Measurements from ENCODE around the gene SLC24A3. TPM values are rescaled to one million over a fixed set of nuclear protein-coding genes. Genes with fewer than 3 reads are reported as not detected.

Gene SLC24A3
- total RNA-seq, 1 experiment from 2014 or later, result not detected

DNA sequence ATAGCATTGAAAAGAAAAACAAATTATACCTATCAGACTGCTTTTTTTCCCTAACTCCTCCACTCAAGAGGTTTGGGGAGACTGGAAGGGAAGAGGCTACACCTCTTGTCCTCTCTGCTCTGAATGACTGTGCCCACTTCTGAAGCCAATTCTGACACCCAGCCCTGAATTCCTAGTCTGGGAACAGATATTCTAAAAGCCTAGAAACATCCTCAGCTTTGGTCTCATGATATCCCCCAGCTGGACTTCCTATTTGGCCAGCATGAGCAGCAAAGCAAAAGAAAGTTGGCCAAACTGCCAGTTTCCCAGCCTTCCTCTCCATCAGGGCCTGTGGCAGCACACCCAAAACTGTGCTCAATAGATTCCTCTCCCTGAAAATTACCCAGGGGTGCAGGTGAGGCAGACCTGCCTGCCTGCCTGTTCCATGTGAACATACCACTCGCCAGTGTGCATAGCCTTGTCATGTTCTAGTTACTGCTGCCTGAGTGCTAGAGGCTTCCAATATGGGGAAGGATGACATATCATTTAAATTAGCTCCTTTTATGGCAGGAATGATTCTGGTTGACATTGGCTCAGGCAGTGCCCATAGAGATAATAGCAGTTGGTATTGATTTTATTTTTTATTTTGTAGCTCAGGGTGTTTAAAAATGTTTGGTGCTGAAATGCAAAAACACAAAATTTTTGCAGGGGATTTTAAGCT, 393.5 kb downstream of the SLC24A3 start:
- Histone ChIP-seq H3K36me3 (ENCODE audit: control insufficient read depth, insufficient read depth, low read length) (no peaks in the 10 kb centered on the region), H3K4me3 (ENCODE audit: low read depth in 2 of 2, low read length in 2 of 2) (no peak overlapping the region), H3K27me3 (ENCODE audit: control insufficient read depth, insufficient read depth, low read length) (no peaks in the 10 kb centered on the region; the same call in 1 of the 2 replicates), H3K9me3 (ENCODE audit: control insufficient read depth, insufficient read depth, low read depth, low read length) (no peaks in the 10 kb centered on the region), H3K4me1 (ENCODE audit: control insufficient read depth, insufficient read depth, low read length) (no peaks in the 10 kb centered on the region), H3K27ac (ENCODE audit: low read length) (no peak overlapping the region)
- TF ChIP-seq TCF7L2 (IDR thresholded peaks at IDR 0.05; ENCODE audit: low read depth, low read length) (no peak), POLR2AphosphoS5 (IDR thresholded peaks at IDR 0.05; ENCODE audit: low read depth, low read length) (no peak), SIN3A (IDR thresholded peaks at IDR 0.05; ENCODE audit: borderline replicate concordance, insufficient read depth, low read depth, low read length) (no peak)
- TF ChIP-seq, protein P1, sequence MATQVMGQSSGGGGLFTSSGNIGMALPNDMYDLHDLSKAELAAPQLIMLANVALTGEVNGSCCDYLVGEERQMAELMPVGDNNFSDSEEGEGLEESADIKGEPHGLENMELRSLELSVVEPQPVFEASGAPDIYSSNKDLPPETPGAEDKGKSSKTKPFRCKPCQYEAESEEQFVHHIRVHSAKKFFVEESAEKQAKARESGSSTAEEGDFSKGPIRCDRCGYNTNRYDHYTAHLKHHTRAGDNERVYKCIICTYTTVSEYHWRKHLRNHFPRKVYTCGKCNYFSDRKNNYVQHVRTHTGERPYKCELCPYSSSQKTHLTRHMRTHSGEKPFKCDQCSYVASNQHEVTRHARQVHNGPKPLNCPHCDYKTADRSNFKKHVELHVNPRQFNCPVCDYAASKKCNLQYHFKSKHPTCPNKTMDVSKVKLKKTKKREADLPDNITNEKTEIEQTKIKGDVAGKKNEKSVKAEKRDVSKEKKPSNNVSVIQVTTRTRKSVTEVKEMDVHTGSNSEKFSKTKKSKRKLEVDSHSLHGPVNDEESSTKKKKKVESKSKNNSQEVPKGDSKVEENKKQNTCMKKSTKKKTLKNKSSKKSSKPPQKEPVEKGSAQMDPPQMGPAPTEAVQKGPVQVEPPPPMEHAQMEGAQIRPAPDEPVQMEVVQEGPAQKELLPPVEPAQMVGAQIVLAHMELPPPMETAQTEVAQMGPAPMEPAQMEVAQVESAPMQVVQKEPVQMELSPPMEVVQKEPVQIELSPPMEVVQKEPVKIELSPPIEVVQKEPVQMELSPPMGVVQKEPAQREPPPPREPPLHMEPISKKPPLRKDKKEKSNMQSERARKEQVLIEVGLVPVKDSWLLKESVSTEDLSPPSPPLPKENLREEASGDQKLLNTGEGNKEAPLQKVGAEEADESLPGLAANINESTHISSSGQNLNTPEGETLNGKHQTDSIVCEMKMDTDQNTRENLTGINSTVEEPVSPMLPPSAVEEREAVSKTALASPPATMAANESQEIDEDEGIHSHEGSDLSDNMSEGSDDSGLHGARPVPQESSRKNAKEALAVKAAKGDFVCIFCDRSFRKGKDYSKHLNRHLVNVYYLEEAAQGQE (IDR thresholded peaks at IDR 0.05; ENCODE audit: insufficient read depth in 1 of 2, low read depth in 2 of 2, low read length in 1 of 2), result no peak
- TF ChIP-seq, protein P2, sequence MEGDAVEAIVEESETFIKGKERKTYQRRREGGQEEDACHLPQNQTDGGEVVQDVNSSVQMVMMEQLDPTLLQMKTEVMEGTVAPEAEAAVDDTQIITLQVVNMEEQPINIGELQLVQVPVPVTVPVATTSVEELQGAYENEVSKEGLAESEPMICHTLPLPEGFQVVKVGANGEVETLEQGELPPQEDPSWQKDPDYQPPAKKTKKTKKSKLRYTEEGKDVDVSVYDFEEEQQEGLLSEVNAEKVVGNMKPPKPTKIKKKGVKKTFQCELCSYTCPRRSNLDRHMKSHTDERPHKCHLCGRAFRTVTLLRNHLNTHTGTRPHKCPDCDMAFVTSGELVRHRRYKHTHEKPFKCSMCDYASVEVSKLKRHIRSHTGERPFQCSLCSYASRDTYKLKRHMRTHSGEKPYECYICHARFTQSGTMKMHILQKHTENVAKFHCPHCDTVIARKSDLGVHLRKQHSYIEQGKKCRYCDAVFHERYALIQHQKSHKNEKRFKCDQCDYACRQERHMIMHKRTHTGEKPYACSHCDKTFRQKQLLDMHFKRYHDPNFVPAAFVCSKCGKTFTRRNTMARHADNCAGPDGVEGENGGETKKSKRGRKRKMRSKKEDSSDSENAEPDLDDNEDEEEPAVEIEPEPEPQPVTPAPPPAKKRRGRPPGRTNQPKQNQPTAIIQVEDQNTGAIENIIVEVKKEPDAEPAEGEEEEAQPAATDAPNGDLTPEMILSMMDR (IDR thresholded peaks at IDR 0.05), result no peak
- ATAC-seq, result no peak
- intact Hi-C loops (cut with micrococcal nuclease; ENCODE audit: unreplicated experiment) (no loop called here), in situ Hi-C loops (cut with HindIII; ENCODE audit: low pct_unique_long_range_greater_than_20kb, low sequenced_read_pairs) (no loop called here)
- BruUV-seq (replicated peaks), result no TSS peak
- DNase-seq (ENCODE audit: low read depth, low spot score), result no peak
- POLR2A ChIA-PET, result no interaction called here
- CTCF ChIA-PET, result no interaction called here

DNA sequence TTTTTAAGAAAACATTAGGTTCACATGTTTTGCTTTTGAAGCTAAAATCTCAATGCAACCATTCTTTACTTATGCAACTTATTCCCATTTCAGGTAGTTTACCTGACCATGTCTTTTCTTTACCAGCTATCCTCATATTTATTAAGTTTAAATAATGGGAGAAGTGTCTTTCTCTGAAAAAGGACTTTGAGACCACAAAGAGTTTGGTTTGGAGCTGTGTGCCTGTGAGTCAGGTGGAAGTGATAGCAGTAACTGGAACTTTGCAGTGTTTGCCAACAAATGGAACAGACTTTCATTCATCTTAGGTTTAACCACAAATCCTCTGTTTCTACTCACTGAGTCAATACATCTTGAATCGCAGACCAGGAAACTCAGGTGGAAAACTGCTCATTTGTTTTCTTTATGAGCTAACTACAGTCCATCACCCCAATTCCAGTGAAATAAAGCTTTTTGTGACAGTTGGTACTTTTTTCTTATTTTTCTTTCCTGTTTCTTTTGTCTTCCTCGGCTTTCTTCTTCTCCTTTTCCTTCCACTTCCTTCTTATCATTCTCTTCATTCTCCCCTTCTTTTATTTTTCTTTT, 397.3 kb downstream of the SLC24A3 start:
- BruUV-seq (replicated peaks), result no TSS peak
- POLR2A ChIA-PET, result no interaction called here
- in situ Hi-C loops (cut with HindIII; ENCODE audit: low pct_unique_long_range_greater_than_20kb, low sequenced_read_pairs), result no loop called here
- H3K27me3 ChIP-seq (ENCODE audit: control insufficient read depth, insufficient read depth, low read length), result no peaks in the 10 kb centered on the region; the same call in none of the 2 replicates
- no peaks in the 10 kb centered on the region for H3K36me3 ChIP-seq (ENCODE audit: control insufficient read depth, insufficient read depth, low read length)
- no peaks in the 10 kb centered on the region for H3K9me3 ChIP-seq (ENCODE audit: control insufficient read depth, insufficient read depth, low read depth, low read length)
- DNase-seq (ENCODE audit: low read depth, low spot score) (no peak), ATAC-seq (no peak)
- intact Hi-C loops (cut with micrococcal nuclease; ENCODE audit: unreplicated experiment), result no loop called here
- no peaks in the 10 kb centered on the region for H3K4me1 ChIP-seq (ENCODE audit: control insufficient read depth, insufficient read depth, low read length)
- H3K4me3 ChIP-seq (ENCODE audit: low read depth in 2 of 2, low read length in 2 of 2), result no peak overlapping the region
- no peak overlapping the region for H3K27ac ChIP-seq (ENCODE audit: low read length)
- CTCF ChIA-PET, result no interaction called here
- TF ChIP-seq TCF7L2 (IDR thresholded peaks at IDR 0.05; ENCODE audit: low read depth, low read length) (no peak), POLR2AphosphoS5 (IDR thresholded peaks at IDR 0.05; ENCODE audit: low read depth, low read length) (no peak), SIN3A (IDR thresholded peaks at IDR 0.05; ENCODE audit: borderline replicate concordance, insufficient read depth, low read depth, low read length) (no peak)
- TF ChIP-seq, protein P2 (IDR thresholded peaks at IDR 0.05), result no peak
- TF ChIP-seq, protein P1 (IDR thresholded peaks at IDR 0.05; ENCODE audit: insufficient read depth in 1 of 2, low read depth in 2 of 2, low read length in 1 of 2), result no peak

All from Panc1 (cell line).